ENCODE results near the gene TXNDC2. TPM values are rescaled to one million over a fixed set of nuclear protein-coding genes. Genes with fewer than 3 reads are reported as not detected.

The TXNDC2 gene
- total and polyA plus RNA-seq, 2 donors (not counting 1 experiment from before 2014, with no cell fraction given), result 0.15 TPM; not detected in 1

- Histone ChIP-seq H3K79me2 (ENCODE audit: control insufficient read depth, insufficient read depth, low read length) (peaks cover 100% of the 10 kb centered on the region), H4K20me1 (ENCODE audit: control insufficient read depth, extremely low read depth, insufficient read depth, low read length) (peaks cover 17% of the 10 kb centered on the region), H2AFZ (ENCODE audit: low read length) (no peak overlapping the region), H3K4me3 (replicated peaks in 1 of 4; ENCODE audit: control extremely low read depth in 1 of 4, insufficient read depth in 1 of 4, low read depth in 3 of 4, low read length in 4 of 4) (no peak overlapping the region), H3K27me3 (ENCODE audit: control insufficient read depth, insufficient read depth, low read length) (no peaks in the 10 kb centered on the region), H3K4me2 (ENCODE audit: extremely low read depth, insufficient read depth, low read length) (no peak overlapping the region), H3K9me3 (ENCODE audit: control insufficient read depth, insufficient read depth, low read depth, low read length) (no peaks in the 10 kb centered on the region), H3K27ac (ENCODE audit: insufficient read depth, low read length) (no peak overlapping the region), H3K9ac (ENCODE audit: insufficient read depth, low read length) (no peak overlapping the region), H3K4me1 (ENCODE audit: control insufficient read depth, extremely low read depth, insufficient read depth, low read length) (peaks cover 7% of the 10 kb centered on the region), H3K36me3 (ENCODE audit: control insufficient read depth, insufficient read depth, low read length) (no peaks in the 10 kb centered on the region)
- TF ChIP-seq CTCF (conservative IDR thresholded peaks at IDR 0.05 in 1 of 2, IDR thresholded peaks at IDR 0.05 in 1 of 2; ENCODE audit: low read depth in 1 of 2, low read length in 2 of 2), result no peak
- no peak for TF ChIP-seq EZH2 (IDR thresholded peaks at IDR 0.05; ENCODE audit: low read length, missing control alignments)
- no peak for DNase-seq (ENCODE audit: low read depth in 2 of 2)
Measured at GRCh38 chr18:9926223-9926894, 40.6 kb downstream of the TXNDC2 start.

- peaks cover 7% of the 10 kb centered on the region for H3K4me1 ChIP-seq (ENCODE audit: control insufficient read depth, extremely low read depth, insufficient read depth, low read length)
- TF ChIP-seq CTCF (conservative IDR thresholded peaks at IDR 0.05 in 1 of 2, IDR thresholded peaks at IDR 0.05 in 1 of 2; ENCODE audit: low read depth in 1 of 2, low read length in 2 of 2) (no peak), EZH2 (IDR thresholded peaks at IDR 0.05; ENCODE audit: low read length, missing control alignments) (no peak)
- peaks cover 99% of the 10 kb centered on the region for H3K79me2 ChIP-seq (ENCODE audit: control insufficient read depth, insufficient read depth, low read length)
- H3K9ac ChIP-seq (ENCODE audit: insufficient read depth, low read length), result no peak overlapping the region
- H3K4me3 ChIP-seq (replicated peaks in 1 of 4; ENCODE audit: control extremely low read depth in 1 of 4, insufficient read depth in 1 of 4, low read depth in 3 of 4, low read length in 4 of 4), result no peak overlapping the region
- no peak for DNase-seq (ENCODE audit: low read depth in 2 of 2)
- no peak overlapping the region for H2AFZ ChIP-seq (ENCODE audit: low read length)
- no peaks in the 10 kb centered on the region for H3K9me3 ChIP-seq (ENCODE audit: control insufficient read depth, insufficient read depth, low read depth, low read length)
- no peak overlapping the region for H3K27ac ChIP-seq (ENCODE audit: insufficient read depth, low read length)
- H3K36me3 ChIP-seq (ENCODE audit: control insufficient read depth, insufficient read depth, low read length), result no peaks in the 10 kb centered on the region
- peaks cover 13% of the 10 kb centered on the region for H4K20me1 ChIP-seq (ENCODE audit: control insufficient read depth, extremely low read depth, insufficient read depth, low read length)
- H3K4me2 ChIP-seq (ENCODE audit: extremely low read depth, insufficient read depth, low read length), result no peak overlapping the region
- no peaks in the 10 kb centered on the region for H3K27me3 ChIP-seq (ENCODE audit: control insufficient read depth, insufficient read depth, low read length)
Measured at GRCh38 chr18:9926977-9927376, 41.2 kb downstream of the TXNDC2 start.

- Histone ChIP-seq H3K79me2 (ENCODE audit: control insufficient read depth, insufficient read depth, low read length) (peaks cover 99% of the 10 kb centered on the region), H2AFZ (ENCODE audit: low read length) (no peak overlapping the region), H3K27ac (ENCODE audit: insufficient read depth, low read length) (no peak overlapping the region), H3K4me1 (ENCODE audit: control insufficient read depth, extremely low read depth, insufficient read depth, low read length) (peaks cover 7% of the 10 kb centered on the region), H3K36me3 (ENCODE audit: control insufficient read depth, insufficient read depth, low read length) (no peaks in the 10 kb centered on the region), H4K20me1 (ENCODE audit: control insufficient read depth, extremely low read depth, insufficient read depth, low read length) (peaks cover 13% of the 10 kb centered on the region), H3K4me3 (replicated peaks in 1 of 4; ENCODE audit: control extremely low read depth in 1 of 4, insufficient read depth in 1 of 4, low read depth in 3 of 4, low read length in 4 of 4) (no peak overlapping the region), H3K4me2 (ENCODE audit: extremely low read depth, insufficient read depth, low read length) (no peak overlapping the region), H3K27me3 (ENCODE audit: control insufficient read depth, insufficient read depth, low read length) (no peaks in the 10 kb centered on the region), H3K9me3 (ENCODE audit: control insufficient read depth, insufficient read depth, low read depth, low read length) (no peaks in the 10 kb centered on the region), H3K9ac (ENCODE audit: insufficient read depth, low read length) (no peak overlapping the region)
- DNase-seq (ENCODE audit: low read depth in 2 of 2), result no peak
- TF ChIP-seq EZH2 (IDR thresholded peaks at IDR 0.05; ENCODE audit: low read length, missing control alignments), result no peak
- TF ChIP-seq CTCF (conservative IDR thresholded peaks at IDR 0.05 in 1 of 2, IDR thresholded peaks at IDR 0.05 in 1 of 2; ENCODE audit: low read depth in 1 of 2, low read length in 2 of 2), result no peak
Measured at GRCh38 chr18:9927392-9928063, 41.8 kb downstream of the TXNDC2 start.
